ENCODE measurements around the gene PPM1F.

PPM1F gene

GRCh38 chr22:21923163-21923561 lies 29.5 kb downstream of the PPM1F start:
- no peak overlapping the region for H3K4me3 ChIP-seq
- H3K27ac ChIP-seq: no peak overlapping the region
- no peaks in the 10 kb centered on the region for H3K27me3 ChIP-seq
- no peak for DNase-seq
- TF ChIP-seq CTCF (IDR thresholded peaks at IDR 0.05): no peak
- H3K36me3 ChIP-seq: peaks cover 0 to 69% (median 33%) of the 10 kb centered on the region in 3 donors
- H3K9me3 ChIP-seq: no peaks in the 10 kb centered on the region
- intact Hi-C loops (cut with DNase I; ENCODE audit: low total_unique reads): no loop called here
- H3K4me1 ChIP-seq: no peaks in the 10 kb centered on the region

DNA sequence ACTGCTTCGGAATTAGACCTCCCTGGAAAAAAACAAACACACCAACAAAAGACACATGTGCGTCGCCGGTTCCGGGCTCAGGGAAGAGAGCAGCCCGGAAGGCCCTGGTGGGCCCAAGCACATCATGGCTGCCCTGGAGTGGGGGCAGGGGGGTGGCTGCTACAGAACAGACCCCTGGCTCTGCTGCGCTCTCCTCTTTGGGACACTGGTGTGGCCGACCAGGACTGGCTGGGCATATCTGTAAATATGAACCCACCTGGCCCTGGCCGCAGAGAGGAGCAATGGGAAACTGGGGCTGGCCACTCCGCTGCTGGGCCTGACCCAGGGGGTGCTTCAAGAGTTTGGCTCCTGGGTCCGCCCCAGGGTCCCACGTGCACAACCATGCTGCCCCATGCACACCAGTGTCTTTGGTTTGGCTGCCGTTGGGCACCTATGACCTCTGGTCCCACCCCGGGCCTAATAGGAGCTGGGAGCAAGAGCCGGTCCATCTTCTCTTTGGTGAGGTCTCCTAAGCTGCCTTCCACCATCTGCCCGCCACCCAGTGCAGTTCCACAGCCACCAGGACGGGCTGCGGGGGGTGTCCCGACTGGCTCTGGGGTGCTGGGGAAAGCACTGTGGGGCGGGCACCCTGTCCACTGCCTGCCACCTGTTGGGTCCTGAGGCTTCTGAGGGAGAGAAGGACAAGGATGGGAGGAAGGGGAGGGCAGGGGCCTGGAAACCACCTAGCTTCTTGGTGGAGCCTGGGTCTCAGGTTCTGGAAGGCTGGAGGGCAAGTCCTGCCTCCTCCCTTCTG lies 30.1 kb downstream of the PPM1F start:
- no peaks in the 10 kb centered on the region for H3K9me3 ChIP-seq
- H3K27me3 ChIP-seq: no peaks in the 10 kb centered on the region
- no peak overlapping the region for H3K27ac ChIP-seq
- no peak for DNase-seq
- peaks cover 0 to 68% (median 30%) of the 10 kb centered on the region in 3 donors for H3K36me3 ChIP-seq
- no peak overlapping the region for H3K4me3 ChIP-seq
- peaks cover 0 to 3% (median under 1%) of the 10 kb centered on the region in 4 donors for H3K4me1 ChIP-seq
- intact Hi-C loops (cut with DNase I; ENCODE audit: low total_unique reads): no loop called here
- TF ChIP-seq CTCF (IDR thresholded peaks at IDR 0.05): no peak

GRCh38 chr22:21921729-21922128 lies 30.9 kb downstream of the PPM1F start:
- Histone ChIP-seq H3K9me3 (no peaks in the 10 kb centered on the region), H3K27ac (no peak overlapping the region), H3K4me1 (peaks cover 0 to 11% (median 5%) of the 10 kb centered on the region in 4 donors), H3K4me3 (no peak overlapping the region), H3K27me3 (no peaks in the 10 kb centered on the region), H3K36me3 (peaks cover 0 to 60% (median 30%) of the 10 kb centered on the region in 3 donors)
- no peak for DNase-seq
- intact Hi-C loops (cut with DNase I; ENCODE audit: low total_unique reads): no loop called here
- no peak for TF ChIP-seq CTCF (IDR thresholded peaks at IDR 0.05)

- Histone ChIP-seq H3K27ac (no peak overlapping the region), H3K4me3 (no peak overlapping the region), H3K36me3 (peaks cover 0 to 55% (median 28%) of the 10 kb centered on the region in 3 donors), H3K27me3 (no peaks in the 10 kb centered on the region), H3K4me1 (peaks cover 0 to 11% (median 5%) of the 10 kb centered on the region in 4 donors), H3K9me3 (no peaks in the 10 kb centered on the region)
- intact Hi-C loops (cut with DNase I; ENCODE audit: low total_unique reads): no loop called here
- no peak for TF ChIP-seq CTCF (IDR thresholded peaks at IDR 0.05)
- no peak for DNase-seq
Measured at GRCh38 chr22:21921184-21921721, 31.4 kb downstream of the PPM1F start.

GRCh38 chr22:21920341-21921183 lies 32.1 kb downstream of the PPM1F start:
- no peak for DNase-seq
- Histone ChIP-seq H3K9me3 (no peaks in the 10 kb centered on the region), H3K4me1 (peaks cover 0 to 11% (median 5%) of the 10 kb centered on the region in 4 donors), H3K36me3 (peaks cover 0 to 50% (median 21%) of the 10 kb centered on the region in 3 donors), H3K27me3 (no peaks in the 10 kb centered on the region), H3K4me3 (no peak overlapping the region), H3K27ac (no peak overlapping the region)
- TF ChIP-seq CTCF (IDR thresholded peaks at IDR 0.05): no peak
- intact Hi-C loops (cut with DNase I; ENCODE audit: low total_unique reads): no loop called here

All from tibial artery (tissue), 4 donors.